OCI-LY1 (cell line): Measurements from ENCODE around the gene TBC1D8.

Experiments
- CTCF ChIP-seq: fragments of 200-600 bp; sonication (generic), shearing (Covaris generic); IDR thresholded peaks from 2 replicates; pipeline ENCODE4 v1.5.1; 2017; ENCODE audit warnings: mild to moderate bottlenecking, antibody characterized with exemption, low read length, moderate library complexity, mixed read lengths
- EZH2 ChIP-seq: fragments of 200-600 bp; sonication (generic), shearing (Covaris generic); IDR thresholded peaks from 2 replicates; pipeline ENCODE4 v1.8.0; 2017; ENCODE audit warnings: borderline replicate concordance, mixed run types, mild to moderate bottlenecking, antibody characterized with exemption, low read length, moderate library complexity, mixed read lengths

- no peak for TF ChIP-seq CTCF
- TF ChIP-seq EZH2, result no peak
These were observed 147.9 kb downstream of the TBC1D8 start for GRCh38 chr2:101003278-101003775.
